Thyroid gland (tissue), 4 donors: Measurements from ENCODE around the gene TMEM242.

Experiments used
- POLR2A ChIP-seq, 2 donors: fragments of 450-650 bp; IDR thresholded peaks; one replicate each; pipeline ENCODE4 v1.6.1; 2017; ENCODE audit warnings: antibody characterized with exemption in 2 of 2, mild to moderate bottlenecking in 2 of 2, moderate library complexity in 1 of 2
- TF ChIP-seq, protein P1 (sequence below), 6 experiments: fragments of 200-600 bp in 3 of 6; fragments of 450-650 bp in 3 of 6; sonication (generic) in 3 of 6; IDR thresholded peaks; one replicate each; pipeline ENCODE4 v1.5.1; 2016 to 2019; ENCODE audit warnings: antibody characterized with exemption in 6 of 6, mild to moderate bottlenecking in 2 of 6, inconsistent platforms in 1 of 6, moderate library complexity in 1 of 6

DNA sequence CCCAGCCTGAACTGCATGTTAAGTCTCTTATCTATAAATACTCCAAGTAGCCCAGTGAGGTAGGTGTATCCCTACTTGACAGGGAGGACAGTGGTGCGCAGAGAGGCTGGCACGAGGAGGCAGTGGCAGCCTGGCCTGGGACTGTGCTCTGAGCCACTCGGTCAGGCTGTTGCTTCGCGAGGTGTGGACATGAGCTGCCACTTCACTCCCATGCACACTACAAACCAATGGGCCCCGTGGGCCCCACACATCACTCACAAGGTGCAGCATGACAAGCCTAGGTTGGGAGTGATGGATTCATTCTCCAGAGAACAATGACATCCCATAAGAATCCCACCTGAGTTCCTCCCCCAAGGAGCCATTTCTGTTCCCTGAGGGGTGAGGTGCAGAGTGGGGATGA, 54.9 kb downstream of the TMEM242 start:
- TF ChIP-seq, protein P1, sequence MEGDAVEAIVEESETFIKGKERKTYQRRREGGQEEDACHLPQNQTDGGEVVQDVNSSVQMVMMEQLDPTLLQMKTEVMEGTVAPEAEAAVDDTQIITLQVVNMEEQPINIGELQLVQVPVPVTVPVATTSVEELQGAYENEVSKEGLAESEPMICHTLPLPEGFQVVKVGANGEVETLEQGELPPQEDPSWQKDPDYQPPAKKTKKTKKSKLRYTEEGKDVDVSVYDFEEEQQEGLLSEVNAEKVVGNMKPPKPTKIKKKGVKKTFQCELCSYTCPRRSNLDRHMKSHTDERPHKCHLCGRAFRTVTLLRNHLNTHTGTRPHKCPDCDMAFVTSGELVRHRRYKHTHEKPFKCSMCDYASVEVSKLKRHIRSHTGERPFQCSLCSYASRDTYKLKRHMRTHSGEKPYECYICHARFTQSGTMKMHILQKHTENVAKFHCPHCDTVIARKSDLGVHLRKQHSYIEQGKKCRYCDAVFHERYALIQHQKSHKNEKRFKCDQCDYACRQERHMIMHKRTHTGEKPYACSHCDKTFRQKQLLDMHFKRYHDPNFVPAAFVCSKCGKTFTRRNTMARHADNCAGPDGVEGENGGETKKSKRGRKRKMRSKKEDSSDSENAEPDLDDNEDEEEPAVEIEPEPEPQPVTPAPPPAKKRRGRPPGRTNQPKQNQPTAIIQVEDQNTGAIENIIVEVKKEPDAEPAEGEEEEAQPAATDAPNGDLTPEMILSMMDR (IDR thresholded peaks at IDR 0.05) = no peak
- TF ChIP-seq POLR2A (IDR thresholded peaks at IDR 0.05) = no peak
